Peyer's patch (tissue), 4 donors: ENCODE measurements around the gene PDSS1. TPM values are rescaled to one million over a fixed set of nuclear protein-coding genes. Genes with fewer than 3 reads are reported as not detected.
A peak's percentile ranks its signal among the peaks of the same experiment; 100 is the strongest.
"Not testable (repeated sequence)": the region's sequence is repeated elsewhere in the genome, so short reads cannot be mapped to it uniquely, and the experiment has no call there.

Experiments
- DNase-seq, 3 donors: peaks; one replicate each; pipeline ENCODE4 v3.0.0-alpha.2; 2017 to 2019
- H3K27ac ChIP-seq, 4 donors: fragments of 200-600 bp; sonication (generic); one replicate each; pipeline ENCODE4 v1.5.1; 2016 to 2019
- H3K27me3 ChIP-seq, 2 donors: fragments of 200-600 bp; sonication (generic); one replicate each; pipeline ENCODE4 v1.5.1; 2019
- H3K36me3 ChIP-seq, 3 donors: fragments of 200-600 bp; sonication (generic); one replicate each; pipeline ENCODE4 v1.5.1; 2016 to 2019
- H3K4me1 ChIP-seq, 4 donors: fragments of 200-600 bp; sonication (generic); one replicate each; pipeline ENCODE4 v1.5.1; 2016 to 2019
- H3K4me3 ChIP-seq, 4 donors: fragments of 200-600 bp; sonication (generic); 1 replicate in 3 of 4; 2 replicates in 1 of 4; pipeline ENCODE4 v1.5.1; 2016 to 2019; ENCODE audit warnings: mild to moderate bottlenecking in 1 of 4
- H3K9me3 ChIP-seq, 4 donors: fragments of 200-600 bp; sonication (generic); one replicate each; pipeline ENCODE4 v1.5.1; 2016 to 2019; ENCODE audit warnings: mild to moderate bottlenecking in 1 of 4
- POLR2A ChIP-seq, 2 donors: fragments of 450-650 bp; IDR thresholded peaks; one replicate each; pipeline ENCODE4 v1.5.1; 2017; ENCODE audit warnings: antibody characterized with exemption in 2 of 2, mild to moderate bottlenecking in 2 of 2, moderate library complexity in 2 of 2
- total RNA-seq, 4 donors: library from RNA; depleted of rRNA; stranded (reverse); fragments of >200 nt; gene quantifications; one replicate each; pipeline ENCODE4 v1.1.0, GENCODE V29; 2016
- TF ChIP-seq, protein P1 (sequence below), 6 experiments: fragments of 450-650 bp in 4 of 6; fragments of 200-600 bp in 2 of 6; sonication (generic) in 1 of 6; IDR thresholded peaks; one replicate each; pipeline ENCODE4 v1.5.1; 2017 to 2019; ENCODE audit warnings: antibody characterized with exemption in 6 of 6, mild to moderate bottlenecking in 3 of 6, moderate library complexity in 1 of 6

Gene PDSS1
- total RNA-seq, 4 donors from 2014 or later: 26.2 to 41.0 (median 32.3) TPM

DNA sequence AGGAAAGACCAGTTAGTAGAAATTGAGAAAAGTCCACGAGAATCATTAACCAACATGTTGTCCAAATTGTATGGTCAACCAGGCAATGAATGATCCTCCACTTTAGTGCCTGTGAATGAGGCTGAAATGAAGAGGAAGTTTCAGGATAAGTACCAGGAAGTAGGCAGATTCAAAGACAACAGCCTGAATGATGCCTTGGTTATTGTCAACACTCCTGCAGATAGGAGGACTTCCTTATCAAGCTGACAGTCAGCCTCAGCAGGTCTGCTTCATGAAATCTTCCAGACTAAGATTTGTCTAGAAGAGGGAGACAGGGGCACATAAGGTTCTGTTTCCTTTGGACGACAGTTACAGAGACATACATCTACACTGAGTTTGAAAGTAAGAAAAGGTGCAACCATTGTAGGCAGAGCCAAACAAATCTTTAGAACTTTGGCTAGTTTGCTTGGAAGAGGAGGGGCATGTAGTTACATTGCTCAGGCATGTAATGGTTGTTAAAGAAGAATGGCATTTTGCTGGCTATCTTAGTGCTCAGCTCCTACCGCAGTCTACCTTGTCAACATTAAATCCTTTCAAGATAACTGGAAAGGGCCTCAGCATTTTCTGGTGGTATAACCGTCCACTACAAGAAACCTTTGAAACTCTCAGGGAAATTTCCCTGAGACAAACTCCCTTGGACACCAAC, 81.8 kb downstream of the PDSS1 start:
- TF ChIP-seq POLR2A (IDR thresholded peaks at IDR 0.05): no peak
- TF ChIP-seq, protein P1, sequence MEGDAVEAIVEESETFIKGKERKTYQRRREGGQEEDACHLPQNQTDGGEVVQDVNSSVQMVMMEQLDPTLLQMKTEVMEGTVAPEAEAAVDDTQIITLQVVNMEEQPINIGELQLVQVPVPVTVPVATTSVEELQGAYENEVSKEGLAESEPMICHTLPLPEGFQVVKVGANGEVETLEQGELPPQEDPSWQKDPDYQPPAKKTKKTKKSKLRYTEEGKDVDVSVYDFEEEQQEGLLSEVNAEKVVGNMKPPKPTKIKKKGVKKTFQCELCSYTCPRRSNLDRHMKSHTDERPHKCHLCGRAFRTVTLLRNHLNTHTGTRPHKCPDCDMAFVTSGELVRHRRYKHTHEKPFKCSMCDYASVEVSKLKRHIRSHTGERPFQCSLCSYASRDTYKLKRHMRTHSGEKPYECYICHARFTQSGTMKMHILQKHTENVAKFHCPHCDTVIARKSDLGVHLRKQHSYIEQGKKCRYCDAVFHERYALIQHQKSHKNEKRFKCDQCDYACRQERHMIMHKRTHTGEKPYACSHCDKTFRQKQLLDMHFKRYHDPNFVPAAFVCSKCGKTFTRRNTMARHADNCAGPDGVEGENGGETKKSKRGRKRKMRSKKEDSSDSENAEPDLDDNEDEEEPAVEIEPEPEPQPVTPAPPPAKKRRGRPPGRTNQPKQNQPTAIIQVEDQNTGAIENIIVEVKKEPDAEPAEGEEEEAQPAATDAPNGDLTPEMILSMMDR (IDR thresholded peaks at IDR 0.05): no peak
- DNase-seq: no peak
- peak overlapping the region in 1 of 4 donors; percentile 15 for H3K27ac ChIP-seq

DNA sequence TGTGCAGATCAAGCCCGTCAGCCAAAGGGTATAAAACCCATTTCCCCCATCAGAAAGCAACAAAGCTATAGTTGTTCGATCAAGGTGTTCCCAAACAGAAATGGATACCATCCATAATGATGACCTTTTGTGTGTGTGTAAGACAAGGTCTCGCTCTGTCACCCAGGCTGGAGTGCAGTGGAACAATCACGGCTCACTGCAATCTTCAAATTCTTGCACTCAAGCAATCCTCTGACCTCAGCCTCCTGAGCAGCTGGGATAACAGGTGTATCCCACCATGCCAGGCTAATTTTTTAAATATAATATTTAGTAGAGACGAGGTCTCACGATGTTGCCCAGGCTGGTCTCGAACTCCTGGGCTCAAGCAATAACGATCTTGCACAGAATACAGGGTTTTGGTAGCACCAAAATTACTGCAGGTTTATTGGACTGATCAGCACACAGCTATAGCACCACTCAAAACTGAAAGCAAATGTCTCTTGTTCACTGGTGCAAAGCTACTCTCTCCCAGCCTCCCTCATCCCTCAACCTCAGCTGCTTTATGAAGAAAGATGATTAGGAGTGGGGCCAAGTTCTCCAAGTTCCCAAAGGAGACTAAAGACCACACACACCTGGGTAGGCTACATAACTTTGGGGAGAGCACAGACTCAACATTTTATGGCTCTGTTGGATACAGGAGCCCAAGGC, 82.7 kb downstream of the PDSS1 start:
- no peaks in the 10 kb centered on the region for H3K27me3 ChIP-seq
- no peaks in the 10 kb centered on the region for H3K36me3 ChIP-seq
- peak overlapping the region in 1 of 4 donors; percentile 53 for H3K27ac ChIP-seq
- no peaks in the 10 kb centered on the region for H3K9me3 ChIP-seq
- no peak for TF ChIP-seq POLR2A (IDR thresholded peaks at IDR 0.05)
- DNase-seq: no peak
- no peak overlapping the region for H3K4me3 ChIP-seq
- peaks cover 7 to 29% (median 15%) of the 10 kb centered on the region in 4 donors for H3K4me1 ChIP-seq

More for the DNA sequence above, 81.8 kb downstream of the PDSS1 start:
- H3K27me3 ChIP-seq: no peaks in the 10 kb centered on the region
- H3K4me1 ChIP-seq: peaks cover 4 to 24% (median 15%) of the 10 kb centered on the region in 4 donors
- no peaks in the 10 kb centered on the region for H3K9me3 ChIP-seq
- H3K36me3 ChIP-seq: no peaks in the 10 kb centered on the region
- no peak overlapping the region for H3K4me3 ChIP-seq

DNA sequence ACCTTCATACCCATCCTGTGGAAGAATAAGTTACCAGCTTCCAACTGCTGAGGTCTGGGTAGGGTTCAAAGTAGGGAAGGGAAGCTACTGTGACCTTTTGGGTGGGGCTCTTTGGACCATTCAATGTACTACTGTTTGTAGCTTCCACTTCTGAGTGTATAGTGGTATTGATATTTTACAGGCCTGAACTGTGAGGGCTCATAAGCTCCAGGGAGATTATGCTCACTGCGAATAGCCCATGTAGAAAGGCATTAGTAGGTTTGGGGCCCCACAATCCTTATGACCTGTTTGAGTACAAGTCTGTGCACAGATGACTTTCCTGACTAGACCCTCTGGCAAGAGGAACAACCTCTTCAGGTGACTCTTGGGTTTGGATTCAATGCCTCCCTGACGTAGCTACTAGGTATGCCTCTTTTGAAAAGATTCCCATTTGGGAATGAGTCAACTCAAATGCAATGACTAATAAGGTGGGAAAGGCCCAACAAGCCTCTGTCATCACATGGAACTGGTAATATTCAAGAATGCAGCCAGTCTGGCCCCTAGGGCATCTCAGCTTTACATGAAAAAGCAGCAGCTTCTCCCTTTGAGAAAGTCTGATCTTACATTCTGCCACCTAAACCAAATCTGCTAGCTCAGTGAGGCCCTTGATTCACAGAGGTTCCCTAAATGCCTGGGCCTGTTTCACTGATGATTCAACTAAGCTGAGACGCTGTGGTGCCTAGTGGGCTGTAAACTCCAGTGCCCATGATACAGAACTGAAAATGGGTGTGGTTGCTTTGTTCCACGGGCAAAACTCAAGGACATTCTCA, 83.5 kb downstream of the PDSS1 start:
- Histone ChIP-seq H3K36me3 (no peaks in the 10 kb centered on the region), H3K4me1 (peaks cover 7 to 34% (median 15%) of the 10 kb centered on the region in 4 donors), H3K9me3 (no peaks in the 10 kb centered on the region), H3K27me3 (no peaks in the 10 kb centered on the region), H3K27ac (peak overlapping the region in 1 of 4 donors; percentile 53), H3K4me3 (no peak overlapping the region)
- peak in 1 of 3 donors; percentile 59 for DNase-seq
- no peak for TF ChIP-seq POLR2A (IDR thresholded peaks at IDR 0.05)
- TF ChIP-seq, protein P1 (IDR thresholded peaks at IDR 0.05): no peak

DNA sequence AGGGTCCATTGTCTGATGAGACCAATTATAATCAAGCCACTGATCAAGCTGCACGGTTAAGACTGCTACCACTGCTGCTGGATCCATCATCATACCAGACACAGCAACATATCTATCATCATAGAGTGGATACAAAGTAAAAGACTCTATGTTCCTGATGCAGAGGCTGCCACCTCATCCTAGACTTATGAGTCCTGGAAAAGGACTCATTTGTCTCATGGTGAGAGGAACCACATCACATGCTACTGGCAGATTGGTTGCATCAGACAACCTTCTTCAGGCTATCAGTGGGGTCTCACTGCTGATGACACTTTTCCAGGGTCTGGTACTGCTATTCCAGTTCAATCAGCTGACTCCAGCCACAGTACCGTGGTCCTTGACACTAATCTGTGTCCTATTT, 84.3 kb downstream of the PDSS1 start:
- Histone ChIP-seq H3K9me3 (no peaks in the 10 kb centered on the region), H3K27ac (peak overlapping the region in 1 of 4 donors; percentile 53)
- no peak for TF ChIP-seq POLR2A (IDR thresholded peaks at IDR 0.05)
- TF ChIP-seq, protein P1 (IDR thresholded peaks at IDR 0.05): no peak

DNA sequence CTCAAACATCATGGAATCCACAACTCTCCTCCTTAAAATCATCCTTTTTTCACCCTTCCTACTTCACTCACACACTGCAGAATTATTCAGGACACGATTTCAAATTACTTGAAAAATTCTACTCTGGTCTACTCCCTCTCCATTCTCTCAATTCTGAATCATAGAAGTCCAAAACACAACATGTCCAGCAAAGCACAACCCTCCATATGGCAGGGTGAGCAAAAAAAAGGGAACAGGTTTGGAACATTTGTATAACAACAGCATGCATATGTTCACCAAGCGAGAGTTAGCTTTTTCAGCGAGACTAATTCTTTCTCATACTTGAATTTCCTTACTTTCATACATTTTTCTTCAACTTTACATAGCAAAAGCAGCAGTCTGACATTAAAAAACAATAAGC, 89.9 kb downstream of the PDSS1 start:
- TF ChIP-seq POLR2A (IDR thresholded peaks at IDR 0.05): no peak
- TF ChIP-seq, protein P1 (IDR thresholded peaks at IDR 0.05): no peak
- no peaks in the 10 kb centered on the region for H3K36me3 ChIP-seq
- no peaks in the 10 kb centered on the region for H3K27me3 ChIP-seq
- DNase-seq: no peak
- no peak overlapping the region for H3K27ac ChIP-seq
- no peak overlapping the region for H3K4me3 ChIP-seq
- H3K9me3 ChIP-seq: no peaks in the 10 kb centered on the region
- peaks cover 0 to 10% (median 1%) of the 10 kb centered on the region in 4 donors for H3K4me1 ChIP-seq

More for the DNA sequence above, 84.3 kb downstream of the PDSS1 start:
- peaks cover 7 to 34% (median 15%) of the 10 kb centered on the region in 4 donors for H3K4me1 ChIP-seq
- H3K4me3 ChIP-seq: no peak overlapping the region
- no peak for DNase-seq
- H3K27me3 ChIP-seq: no peaks in the 10 kb centered on the region
- no peaks in the 10 kb centered on the region for H3K36me3 ChIP-seq

DNA sequence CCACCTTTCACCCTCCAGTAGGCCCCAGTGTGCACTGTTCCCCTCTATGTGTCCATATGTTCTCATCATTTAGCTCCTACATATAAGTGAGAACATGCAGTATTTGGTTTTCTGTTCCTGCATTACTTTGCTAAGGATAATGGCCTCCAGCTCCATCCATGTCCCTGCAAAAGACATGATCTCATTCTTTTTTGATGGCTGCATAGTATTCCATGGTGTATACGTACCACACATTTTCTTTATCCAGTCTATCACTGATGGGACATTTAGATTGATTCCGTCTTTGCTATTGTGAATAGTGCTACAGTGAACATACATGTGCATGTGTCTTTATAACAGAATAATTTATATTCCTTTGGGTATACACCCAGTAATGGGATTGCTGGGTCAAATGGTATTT, 92.3 kb downstream of the PDSS1 start:
- not testable (repeated sequence) for H3K4me3 ChIP-seq, H3K27me3 ChIP-seq, H3K27ac ChIP-seq, H3K36me3 ChIP-seq, H3K9me3 ChIP-seq, DNase-seq, H3K4me1 ChIP-seq
